Fibroblast of the aortic adventitia (primary cell): Measurements from ENCODE around the gene ZNF160. TPM values are rescaled to one million over a fixed set of nuclear protein-coding genes. Genes with fewer than 3 reads are reported as not detected.
A peak's percentile ranks its signal among the peaks of the same experiment; 100 is the strongest.

Experiments used
- DNase-seq: peaks from one replicate; pipeline ENCODE4 v3.0.0-alpha.2; 2010; ENCODE audit warnings: low read depth
- H3K4me3 ChIP-seq: 2 replicates; pipeline ENCODE4 v1.5.1; 2011; ENCODE audit warnings: low read depth, mild to moderate bottlenecking, control low read depth, low read length, moderate library complexity
- total RNA-seq: library from RNA; depleted of rRNA; stranded (reverse); fragments of >200 nt; gene quantifications from 2 replicates; pipeline ENCODE4 v1.2.3, GENCODE V29; 2012; ENCODE audit warnings: low replicate concordance
- TF ChIP-seq, protein P1 (sequence below): IDR thresholded peaks from 2 replicates; pipeline ENCODE4 v1.5.1; 2011; ENCODE audit warnings: mild to moderate bottlenecking, low read length, control low read depth, inconsistent platforms; ENCODE audit not compliant: insufficient read depth

ZNF160 gene
- total RNA-seq, result 32.4 and 46.3 TPM in 2 replicates

DNA sequence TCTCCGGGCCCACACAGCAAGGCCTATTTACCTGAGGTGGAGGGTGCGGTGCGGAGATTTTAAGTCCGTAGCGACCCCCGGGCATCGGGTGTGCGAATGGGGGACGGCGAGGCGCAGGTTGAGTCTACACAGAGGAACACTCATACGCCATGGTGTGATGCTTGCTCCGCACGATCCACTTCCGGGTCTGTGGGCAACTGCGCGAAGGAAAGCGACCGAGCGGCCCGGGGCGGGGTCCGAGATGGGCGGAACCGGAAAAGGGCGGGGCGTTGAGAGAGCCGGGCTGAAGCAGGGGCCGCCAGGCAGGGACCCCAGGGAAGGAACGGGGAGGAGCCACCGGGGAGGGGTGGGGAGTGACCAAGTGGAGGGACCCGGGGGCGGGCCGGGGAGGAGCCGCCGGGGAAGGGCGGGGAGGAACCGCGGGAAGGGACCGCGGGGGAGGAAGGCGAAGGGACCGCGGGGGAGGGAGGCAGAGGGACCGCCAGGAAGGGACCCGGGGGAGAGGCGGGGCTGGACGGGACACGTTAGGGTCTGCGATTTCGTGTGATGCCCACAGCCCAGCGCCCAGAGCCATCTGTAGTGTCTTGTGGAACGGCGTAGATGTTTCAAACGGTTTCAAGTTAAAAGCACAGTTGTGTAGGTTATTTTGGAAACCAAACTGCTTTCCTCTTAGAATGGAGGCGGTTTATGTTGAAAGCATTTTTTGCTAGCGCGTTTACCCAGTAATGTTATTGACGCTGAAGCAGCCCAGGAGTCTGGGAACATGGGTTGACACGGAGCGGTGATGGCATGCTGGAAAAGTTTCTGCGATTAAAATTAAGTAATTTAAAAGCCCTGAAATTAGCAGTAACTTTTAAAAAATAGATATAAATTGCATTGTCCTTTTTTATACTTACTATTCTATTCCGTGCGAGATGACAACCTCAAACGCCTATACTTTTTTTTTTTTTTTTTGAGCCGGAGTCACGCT, at the start of gene ZNF160:
ZNF160 (minus strand) TSS at position 189 of the 970 bp plus-strand sequence. CDS start 17,146 bp downstream, outside the sequence.
- DNase-seq, result peak; percentile 93
- H3K4me3 ChIP-seq, result peak within 1 kb of the TSS; percentile 95
- TF ChIP-seq, protein P1, sequence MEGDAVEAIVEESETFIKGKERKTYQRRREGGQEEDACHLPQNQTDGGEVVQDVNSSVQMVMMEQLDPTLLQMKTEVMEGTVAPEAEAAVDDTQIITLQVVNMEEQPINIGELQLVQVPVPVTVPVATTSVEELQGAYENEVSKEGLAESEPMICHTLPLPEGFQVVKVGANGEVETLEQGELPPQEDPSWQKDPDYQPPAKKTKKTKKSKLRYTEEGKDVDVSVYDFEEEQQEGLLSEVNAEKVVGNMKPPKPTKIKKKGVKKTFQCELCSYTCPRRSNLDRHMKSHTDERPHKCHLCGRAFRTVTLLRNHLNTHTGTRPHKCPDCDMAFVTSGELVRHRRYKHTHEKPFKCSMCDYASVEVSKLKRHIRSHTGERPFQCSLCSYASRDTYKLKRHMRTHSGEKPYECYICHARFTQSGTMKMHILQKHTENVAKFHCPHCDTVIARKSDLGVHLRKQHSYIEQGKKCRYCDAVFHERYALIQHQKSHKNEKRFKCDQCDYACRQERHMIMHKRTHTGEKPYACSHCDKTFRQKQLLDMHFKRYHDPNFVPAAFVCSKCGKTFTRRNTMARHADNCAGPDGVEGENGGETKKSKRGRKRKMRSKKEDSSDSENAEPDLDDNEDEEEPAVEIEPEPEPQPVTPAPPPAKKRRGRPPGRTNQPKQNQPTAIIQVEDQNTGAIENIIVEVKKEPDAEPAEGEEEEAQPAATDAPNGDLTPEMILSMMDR, result no peak

- no peak overlapping the region for H3K4me3 ChIP-seq
- TF ChIP-seq, protein P1, result no peak
- DNase-seq, result no peak
These were observed 44.4 kb upstream of the ZNF160 start for GRCh38 chr19:53147645-53148044.

DNA sequence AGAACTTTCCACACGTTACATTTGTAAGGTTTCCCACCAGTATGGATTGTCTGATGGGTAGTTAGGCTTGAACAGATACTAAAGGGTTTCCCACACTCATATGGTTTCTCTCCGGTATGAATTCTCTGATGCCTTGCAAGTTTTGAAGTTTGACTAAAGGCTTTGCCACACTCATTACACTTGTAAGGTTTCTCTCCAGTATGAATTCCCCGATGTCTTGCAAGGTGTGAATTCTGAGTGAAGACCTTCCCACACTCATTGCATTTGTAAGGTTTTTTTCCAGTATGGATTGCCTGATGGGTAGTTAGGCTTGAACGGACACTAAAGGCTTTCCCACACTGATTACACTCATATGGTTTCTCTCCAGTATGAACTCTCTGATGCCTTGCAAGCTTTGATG, 37.1 kb upstream of the ZNF160 start:
- no peak for DNase-seq
- TF ChIP-seq, protein P1, result no peak
- H3K4me3 ChIP-seq, result no peak overlapping the region

DNA sequence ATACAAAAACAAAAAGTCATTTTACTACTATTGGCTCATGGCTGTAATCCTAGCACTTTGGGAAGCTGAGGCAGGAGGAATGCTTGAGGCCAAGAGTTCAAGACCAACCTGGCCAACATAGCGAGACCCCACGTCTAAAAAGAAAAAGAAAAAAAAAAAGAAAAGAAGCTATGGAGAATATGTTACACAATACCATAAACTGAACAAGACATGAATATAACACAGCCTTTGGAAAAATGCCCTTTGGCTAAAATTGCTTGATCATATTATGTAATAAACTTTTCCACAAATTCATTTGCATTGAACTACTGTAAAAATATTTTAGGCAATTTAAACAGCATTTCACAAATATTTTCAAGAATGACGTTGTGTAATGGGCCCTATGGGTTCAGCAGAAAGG, 33.2 kb upstream of the ZNF160 start:
- TF ChIP-seq, protein P1, result no peak
- H3K4me3 ChIP-seq, result no peak overlapping the region
- no peak for DNase-seq

DNA sequence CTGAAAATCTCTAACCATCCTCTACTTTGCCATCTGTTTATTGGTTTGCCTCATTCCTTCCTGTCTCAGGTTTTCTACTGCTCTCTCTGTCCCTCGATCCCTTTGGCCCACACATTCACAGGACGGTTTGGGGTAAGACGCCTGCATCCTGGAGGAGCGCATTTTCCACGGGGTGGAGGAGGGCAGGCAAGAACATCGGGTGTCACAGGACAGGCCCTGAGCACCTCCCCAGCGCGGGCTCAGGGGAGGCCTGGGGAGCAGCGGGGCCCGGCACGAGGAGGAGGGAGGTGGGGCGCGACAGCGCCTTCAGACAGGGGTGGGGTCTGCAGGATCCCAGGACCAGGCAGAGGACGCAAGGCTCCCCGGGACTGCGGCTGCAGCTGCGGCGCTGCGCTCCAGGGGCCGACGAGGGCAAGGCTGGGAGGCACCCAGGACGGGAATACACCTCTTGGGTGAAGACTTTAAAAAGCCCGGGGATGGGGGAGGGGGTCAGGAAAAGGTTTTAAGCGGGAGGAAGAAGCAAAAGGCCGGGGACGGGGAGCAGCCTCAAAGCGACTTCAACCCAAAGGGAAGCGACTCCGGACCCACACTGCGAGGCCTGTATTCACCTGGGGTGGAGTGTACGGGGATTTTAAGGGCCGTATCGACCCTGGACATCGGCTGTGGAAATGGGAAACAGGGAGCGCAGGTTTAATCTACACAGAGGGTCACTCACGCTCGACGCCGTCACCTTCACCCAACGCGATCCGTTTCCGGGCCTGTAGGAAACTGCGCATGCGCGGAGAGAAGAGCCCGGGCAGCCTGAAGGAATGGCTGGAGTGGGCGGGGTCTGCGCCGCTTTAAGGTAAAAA, 29.1 kb upstream of the ZNF160 start, which contains the start of gene ZNF415:
ZNF415 (minus strand) TSS at position 770 of the 851 bp plus-strand sequence. CDS start 10,234 bp downstream, outside the sequence.
- peak within 1 kb of the TSS; percentile 53 for H3K4me3 ChIP-seq
- TF ChIP-seq, protein P1, result no peak
- peak; percentile 47 for DNase-seq

DNA sequence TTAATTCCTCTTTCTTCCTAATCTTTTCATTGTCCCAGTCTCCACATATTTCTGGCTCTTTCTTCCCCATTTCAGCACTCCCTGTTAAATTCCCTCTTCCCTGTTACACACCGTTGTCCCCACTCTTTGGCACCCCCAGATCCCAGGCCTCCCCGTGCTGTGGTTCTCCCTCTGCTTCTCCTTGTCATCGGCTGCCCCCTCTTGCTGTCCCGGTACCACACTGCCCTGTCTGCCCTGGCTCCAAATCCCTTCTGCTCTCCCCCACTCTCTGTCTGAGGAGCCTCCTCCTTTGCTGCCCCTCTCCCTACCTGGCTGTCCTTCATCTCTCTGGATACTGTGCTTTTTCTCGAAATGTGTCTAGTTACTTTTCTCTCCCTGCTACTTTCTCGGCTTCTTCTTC, 28.5 kb upstream of the ZNF160 start:
- no peak overlapping the region for H3K4me3 ChIP-seq
- no peak for DNase-seq
- TF ChIP-seq, protein P1, result no peak
